IMR-90 (cell line): Measurements from ENCODE around the gene GDPD5. TPM values are rescaled to one million over a fixed set of nuclear protein-coding genes. Genes with fewer than 3 reads are reported as not detected.

Experiments
- ATAC-seq: fragments of 200-7000 bp; cut with Tn5 transposase; 2 replicates; pipeline ENCODE4 v1.9.1; 2020; ENCODE audit warnings: low read depth, mild to moderate bottlenecking, moderate library complexity
- BruUV-seq: library from RNA; stranded (reverse); fragments of 400-500 nt; replicated peaks from 2 replicates; lab custom pipeline; 2021; lab: Mats Ljungman, UMichigan
- CTCF ChIA-PET: fragments of 300-600 bp; formaldehyde crosslinking; extraction: SDS; loops from one replicate; lab custom pipeline; 2021; ENCODE audit warnings: antibody characterized with exemption; lab: Yijun Ruan, JAX
- POLR2A ChIA-PET: fragments of 300-600 bp; sonication (Branson Sonifier 250); formaldehyde crosslinking; loops from one replicate; lab custom pipeline; 2022; ENCODE audit warnings: antibody characterized with exemption; ENCODE audit not compliant: unreplicated experiment; lab: Charles Lee
- DNase-seq: peaks from one replicate; pipeline ENCODE4 v3.0.0; 2013
- H2AFZ ChIP-seq: replicated peaks from 2 replicates; pipeline ENCODE3; 2013; ENCODE audit warnings: low read length, mild to moderate bottlenecking; ENCODE audit not compliant: poor library complexity
- H2AK5ac ChIP-seq: 2 replicates; pipeline ENCODE4 v1.6.1; 2013; ENCODE audit warnings: low read depth, low read length, inconsistent platforms
- H2AK9ac ChIP-seq: replicated peaks from 2 replicates; pipeline ENCODE3; 2013; ENCODE audit warnings: mild to moderate bottlenecking, low read depth, low read length, moderate library complexity; ENCODE audit not compliant: poor library complexity
- H2BK120ac ChIP-seq: 2 replicates; pipeline ENCODE4 v1.6.1; 2013; ENCODE audit warnings: low read depth, low read length, inconsistent platforms
- H2BK15ac ChIP-seq: 3 replicates; pipeline ENCODE4 v1.6.1; 2013; ENCODE audit warnings: low read depth, low read length, inconsistent platforms
- H2BK20ac ChIP-seq: 2 replicates; pipeline ENCODE4 v1.6.1; 2013; ENCODE audit warnings: low read depth, mild to moderate bottlenecking, inconsistent platforms, low read length, moderate library complexity
- H2BK5ac ChIP-seq: 2 replicates; pipeline ENCODE4 v1.6.1; 2013; ENCODE audit warnings: mild to moderate bottlenecking, low read depth, low read length, inconsistent platforms; ENCODE audit not compliant: poor library complexity, severe bottlenecking
- H3K14ac ChIP-seq: replicated peaks from 2 replicates; pipeline ENCODE4 v1.6.1; 2013; ENCODE audit warnings: low read depth, low read length, inconsistent platforms
- H3K18ac ChIP-seq: 2 replicates; pipeline ENCODE4 v1.6.1; 2013; ENCODE audit warnings: low read depth, low read length, control low read depth
- H3K23ac ChIP-seq: 2 replicates; pipeline ENCODE4 v1.6.1; 2013; ENCODE audit warnings: low read depth, low read length, inconsistent platforms
- H3K27ac ChIP-seq: 2 replicates; pipeline ENCODE4 v1.5.1; 2013; ENCODE audit warnings: mild to moderate bottlenecking, control low read depth, low read length; ENCODE audit not compliant: insufficient read depth
- H3K27me3 ChIP-seq: 2 replicates; pipeline ENCODE4 v1.6.1; 2013; ENCODE audit warnings: low read length; ENCODE audit not compliant: control insufficient read depth, insufficient read depth
- H3K36me3 ChIP-seq: 2 replicates; pipeline ENCODE4 v1.6.1; 2013; ENCODE audit warnings: low read length, mixed read lengths; ENCODE audit not compliant: control insufficient read depth, insufficient read depth
- H3K4ac ChIP-seq: 2 replicates; pipeline ENCODE4 v1.6.1; 2013; ENCODE audit warnings: low read depth, low read length, inconsistent platforms
- H3K4me1 ChIP-seq: 2 replicates; pipeline ENCODE4 v1.6.1; 2013; ENCODE audit warnings: low read length, mixed read lengths; ENCODE audit not compliant: control insufficient read depth, insufficient read depth
- H3K4me2 ChIP-seq: 2 replicates; pipeline ENCODE4 v1.6.1; 2013; ENCODE audit warnings: low read depth, mild to moderate bottlenecking, control low read depth, low read length, moderate library complexity
- H3K4me3 ChIP-seq: 2 replicates; pipeline ENCODE4 v1.5.1; 2013; ENCODE audit warnings: low read depth, mild to moderate bottlenecking, control low read depth, low read length, moderate library complexity; ENCODE audit not compliant: insufficient read depth
- H3K56ac ChIP-seq: 2 replicates; pipeline ENCODE4 v1.6.1; 2013; ENCODE audit warnings: low read length, inconsistent platforms; ENCODE audit not compliant: insufficient read depth; ENCODE audit errors: extremely low read depth
- H3K79me1 ChIP-seq, 2 experiments: 2 replicates each; pipeline ENCODE4 v1.6.1; 2013; ENCODE audit warnings: low read length in 2 of 2, inconsistent platforms in 1 of 2, low read depth in 1 of 2
- H3K9ac ChIP-seq: 2 replicates; pipeline ENCODE4 v1.6.1; 2013; ENCODE audit warnings: low read depth, low read length, control low read depth
- H3K9me1 ChIP-seq: 2 replicates; pipeline ENCODE4 v1.6.1; 2013; ENCODE audit warnings: low read length, inconsistent platforms; ENCODE audit not compliant: insufficient read depth
- H3K9me3 ChIP-seq: 2 replicates; pipeline ENCODE4 v1.6.1; 2013; ENCODE audit warnings: low read length; ENCODE audit not compliant: control insufficient read depth, insufficient read depth
- H4K20me1 ChIP-seq: 2 replicates; pipeline ENCODE4 v1.6.1; 2013; ENCODE audit warnings: low read length, inconsistent platforms; ENCODE audit not compliant: insufficient read depth
- H4K5ac ChIP-seq: 2 replicates; pipeline ENCODE4 v1.6.1; 2013; ENCODE audit warnings: mild to moderate bottlenecking, low read depth, low read length, control low read depth
- H4K8ac ChIP-seq, 2 experiments: 2 replicates each; pipeline ENCODE4 v1.6.1; 2013; ENCODE audit warnings: low read depth in 2 of 2, low read length in 2 of 2, control low read depth in 1 of 2, inconsistent platforms in 1 of 2
- H4K91ac ChIP-seq: 2 replicates; pipeline ENCODE4 v1.6.1; 2013; ENCODE audit warnings: low read depth, low read length, inconsistent platforms; ENCODE audit not compliant: insufficient read depth
- BHLHE40 ChIP-seq: fragments of 150-350 bp; IDR thresholded peaks from 2 replicates; pipeline ENCODE4 v1.6.1; 2016; ENCODE audit warnings: mild to moderate bottlenecking, low read depth, low read length
- CEBPB ChIP-seq: IDR thresholded peaks from 2 replicates; pipeline ENCODE4 v1.6.1; 2012; ENCODE audit warnings: low read depth, low read length, improper control_type of control experiment
- CHD1 ChIP-seq: IDR thresholded peaks from 2 replicates; pipeline ENCODE4 v1.6.1; 2012; ENCODE audit warnings: low read depth, low read length, improper control_type of control experiment
- MAFK ChIP-seq: IDR thresholded peaks from 2 replicates; pipeline ENCODE4 v1.6.1; 2012; ENCODE audit warnings: low read depth, low read length, improper control_type of control experiment
- MAZ ChIP-seq: IDR thresholded peaks from 2 replicates; pipeline ENCODE4 v1.6.1; 2012; ENCODE audit warnings: low read depth, mild to moderate bottlenecking, low read length, improper control_type of control experiment, moderate library complexity, borderline replicate concordance
- MXI1 ChIP-seq: IDR thresholded peaks from 2 replicates; pipeline ENCODE4 v1.6.1; 2012; ENCODE audit warnings: low read depth, mild to moderate bottlenecking, low read length, moderate library complexity, borderline replicate concordance
- NFE2L2 ChIP-seq: fragments of 150-350 bp; IDR thresholded peaks from 2 replicates; pipeline ENCODE4 v1.6.1; 2016; ENCODE audit warnings: low read depth, mild to moderate bottlenecking, low read length
- RAD21 ChIP-seq: IDR thresholded peaks from 2 replicates; pipeline ENCODE4 v1.6.1; 2012; ENCODE audit warnings: low read length, improper control_type of control experiment
- RCOR1 ChIP-seq: IDR thresholded peaks from 2 replicates; pipeline ENCODE4 v1.6.1; 2012; ENCODE audit warnings: mild to moderate bottlenecking, low read length, improper control_type of control experiment; ENCODE audit not compliant: insufficient replicate concordance
- RFX5 ChIP-seq: IDR thresholded peaks from 2 replicates; pipeline ENCODE4 v1.8.0; 2012; ENCODE audit warnings: low read depth, mild to moderate bottlenecking, low read length, moderate library complexity
- USF2 ChIP-seq: fragments of 150-350 bp; IDR thresholded peaks from 2 replicates; pipeline ENCODE4 v1.6.1; 2017; ENCODE audit warnings: mild to moderate bottlenecking, antibody characterized with exemption, low read length, low read depth
- WGBS, 2 experiments: methylation state at CpG; one replicate each; pipeline versions ENCODE4 v1.1.5 to v1.1.7; 2013; ENCODE audit warnings: missing lambda C conversion rate in 2 of 2; ENCODE audit not compliant: insufficient read length in 1 of 2; ENCODE audit errors: extremely low coverage in 2 of 2; 5-methylcytosine and 5-hydroxymethylcytosine counted together
- dilution Hi-C: fragments of 300-500 bp; cut with HindIII; formaldehyde crosslinking; loops from one replicate; pipeline ENCODE4 v1.14.3; 2018; ENCODE audit warnings: low sequenced_read_pairs; ENCODE audit not compliant: unreplicated experiment
- in situ Hi-C: fragments of 300-500 bp; cut with MboI; formaldehyde crosslinking; loops from 3 replicates; pipeline ENCODE4 v1.14.3; 2019; ENCODE audit warnings: low sequenced_read_pairs, inconsistent platforms, mixed read lengths
- intact Hi-C: fragments of 100-400 bp; cut with micrococcal nuclease; formaldehyde crosslinking; loops from 2 replicates; pipeline ENCODE4 v1.10.0; 2022
- polyA plus RNA-seq, 3 experiments: library from polyadenylated mRNA; depleted of rRNA; stranded (reverse); fragments of >200 nt; gene quantifications; 2 replicates each; pipeline ENCODE4 v1.2.3, GENCODE V29; 2012; ENCODE audit warnings: low replicate concordance in 1 of 3
- total RNA-seq: library from RNA; depleted of rRNA; stranded (reverse); fragments of >200 nt; gene quantifications from 2 replicates; pipeline ENCODE4 v1.2.3, GENCODE V29; 2012
- TF ChIP-seq, protein P1 (sequence below): conservative IDR thresholded peaks from 2 replicates; pipeline ENCODE4 v1.5.1; 2012; ENCODE audit warnings: mild to moderate bottlenecking, low read depth, low read length, improper control_type of control experiment

Gene GDPD5
- total and polyA plus RNA-seq, 2 of the 4 experiments (the other 2 are of a cell fraction): 2.0 to 7.9 TPM

DNA sequence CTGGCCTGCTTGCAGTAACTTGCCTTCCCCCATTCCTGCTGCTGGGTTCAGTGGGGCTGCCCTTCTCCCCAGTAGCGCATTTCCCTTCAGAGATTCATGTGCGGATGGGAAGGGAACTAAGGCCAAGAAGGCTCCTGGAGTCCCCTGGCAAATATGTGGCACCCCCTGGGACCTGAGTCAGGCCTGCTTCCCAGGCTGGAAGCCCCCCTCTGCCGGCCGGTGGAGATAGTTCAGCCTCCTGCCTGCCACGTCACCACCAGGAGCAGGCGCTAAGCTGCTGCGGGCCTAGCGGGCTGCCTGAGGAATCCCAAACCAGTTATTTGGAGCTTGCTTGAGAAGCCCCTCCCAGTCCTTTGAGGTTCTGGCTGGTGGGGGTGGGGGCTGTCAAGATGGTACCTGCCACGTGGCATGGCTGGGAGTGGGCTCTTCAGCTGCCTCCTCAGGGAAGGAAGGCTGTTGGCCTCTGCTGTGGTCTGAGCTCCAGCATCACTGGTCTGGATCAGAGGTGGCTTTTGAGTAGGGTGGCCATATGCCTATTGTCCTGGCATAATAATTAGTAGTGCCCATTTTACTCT is 38.3 kb upstream of the GDPD5 start (continued):
- TF ChIP-seq RFX5: no peak
- TF ChIP-seq NFE2L2: no peak
- TF ChIP-seq CEBPB: no peak
- peak; percentile 64 for TF ChIP-seq MAZ
- no peak for TF ChIP-seq RCOR1

GRCh38 chr11:75563501-75563977 is 37.8 kb upstream of the GDPD5 start:
- dilution Hi-C loops: no loop called here
- TF ChIP-seq RAD21: no peak
- TF ChIP-seq MAFK: no peak
- no peak for TF ChIP-seq MXI1
- TF ChIP-seq BHLHE40: no peak
- TF ChIP-seq RFX5: no peak
- TF ChIP-seq USF2: no peak
- no peak for TF ChIP-seq CHD1
- TF ChIP-seq NFE2L2: no peak
- TF ChIP-seq, protein P1, sequence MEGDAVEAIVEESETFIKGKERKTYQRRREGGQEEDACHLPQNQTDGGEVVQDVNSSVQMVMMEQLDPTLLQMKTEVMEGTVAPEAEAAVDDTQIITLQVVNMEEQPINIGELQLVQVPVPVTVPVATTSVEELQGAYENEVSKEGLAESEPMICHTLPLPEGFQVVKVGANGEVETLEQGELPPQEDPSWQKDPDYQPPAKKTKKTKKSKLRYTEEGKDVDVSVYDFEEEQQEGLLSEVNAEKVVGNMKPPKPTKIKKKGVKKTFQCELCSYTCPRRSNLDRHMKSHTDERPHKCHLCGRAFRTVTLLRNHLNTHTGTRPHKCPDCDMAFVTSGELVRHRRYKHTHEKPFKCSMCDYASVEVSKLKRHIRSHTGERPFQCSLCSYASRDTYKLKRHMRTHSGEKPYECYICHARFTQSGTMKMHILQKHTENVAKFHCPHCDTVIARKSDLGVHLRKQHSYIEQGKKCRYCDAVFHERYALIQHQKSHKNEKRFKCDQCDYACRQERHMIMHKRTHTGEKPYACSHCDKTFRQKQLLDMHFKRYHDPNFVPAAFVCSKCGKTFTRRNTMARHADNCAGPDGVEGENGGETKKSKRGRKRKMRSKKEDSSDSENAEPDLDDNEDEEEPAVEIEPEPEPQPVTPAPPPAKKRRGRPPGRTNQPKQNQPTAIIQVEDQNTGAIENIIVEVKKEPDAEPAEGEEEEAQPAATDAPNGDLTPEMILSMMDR: no peak

More at GRCh38 chr11:75563501-75563977, 37.8 kb upstream of the GDPD5 start:
- H3K23ac ChIP-seq: peak overlapping the region; percentile 93
- H3K4me3 ChIP-seq: peak overlapping the region; percentile 61
- peaks cover 39% of the 10 kb centered on the region for H3K36me3 ChIP-seq
- peak overlapping the region; percentile 94 to 96 for H4K8ac ChIP-seq
- H2AK9ac ChIP-seq: peak overlapping the region; percentile 97
- peak overlapping the region; percentile 91 for H4K91ac ChIP-seq
- ChIA-PET CTCF (interaction anchor here (0.5 to 1.6 kb wide), 2 partner anchors 17 to 69 kb away, joined by 6 to 9 read pairs; no protein-coding TSS in a partner anchor), POLR2A (interaction anchor here (0.9 to 3.9 kb wide), 4 partner anchors 9 to 20 kb away, joined by 3 to 27 read pairs (median 11); no protein-coding TSS in a partner anchor)
- H3K4me2 ChIP-seq: peak overlapping the region; percentile 93
- no TSS peak for BruUV-seq
- peak overlapping the region; percentile 76 for H4K5ac ChIP-seq
- 0% methylated on average over 1 of the region's 5 CpGs; no CpG with 5 or more reads in 1 of the 2 experiments for WGBS, 2 experiments
- H2BK20ac ChIP-seq: no peak overlapping the region; the same call in 1 of the 2 replicates
- H2BK5ac ChIP-seq: peak overlapping the region; percentile 76
- H2BK15ac ChIP-seq: peak overlapping the region; percentile 63; the same call in 2 of the 3 replicates
- H2BK120ac ChIP-seq: peak overlapping the region; percentile 31
- H3K9me3 ChIP-seq: no peaks in the 10 kb centered on the region
- peak overlapping the region; percentile 82 for H2AK5ac ChIP-seq
- peaks cover 42% of the 10 kb centered on the region for H3K4me1 ChIP-seq
- no peaks in the 10 kb centered on the region for H3K27me3 ChIP-seq
- H3K14ac ChIP-seq: peak overlapping the region; percentile 92
- intact Hi-C loops: loop anchor here (2.0 kb wide), 1 partner anchor 37 kb away; no protein-coding TSS in a partner anchor
- peak overlapping the region; percentile 9 for H2AFZ ChIP-seq
- H3K9ac ChIP-seq: peak overlapping the region; percentile 95
- H3K27ac ChIP-seq: peak overlapping the region; percentile 96
- DNase-seq: no peak
- peak overlapping the region; percentile 98 for H3K56ac ChIP-seq
- H3K4ac ChIP-seq: peak overlapping the region; percentile 99
- H3K79me1 ChIP-seq: peaks cover 8 to 62% of the 10 kb centered on the region in 2 experiments; a peak in 3 of 4 replicates
- H4K20me1 ChIP-seq: peaks cover 63% of the 10 kb centered on the region
- peaks cover 12% of the 10 kb centered on the region for H3K9me1 ChIP-seq
- in situ Hi-C loops: no loop called here
- H3K18ac ChIP-seq: peak overlapping the region; percentile 91
- ATAC-seq: no peak
